HG03575 (cell line): Measurements from ENCODE around the gene NRARP.

Source experiments
- ATAC-seq: cut with Tn5 transposase; IDR thresholded peaks from one replicate; pipeline ENCODE4 v1.9.1; 2021; ENCODE audit not compliant: unreplicated experiment, insufficient number of reproducible peaks, low FRiP score; ENCODE audit errors: extremely low read depth

The NRARP gene

DNA sequence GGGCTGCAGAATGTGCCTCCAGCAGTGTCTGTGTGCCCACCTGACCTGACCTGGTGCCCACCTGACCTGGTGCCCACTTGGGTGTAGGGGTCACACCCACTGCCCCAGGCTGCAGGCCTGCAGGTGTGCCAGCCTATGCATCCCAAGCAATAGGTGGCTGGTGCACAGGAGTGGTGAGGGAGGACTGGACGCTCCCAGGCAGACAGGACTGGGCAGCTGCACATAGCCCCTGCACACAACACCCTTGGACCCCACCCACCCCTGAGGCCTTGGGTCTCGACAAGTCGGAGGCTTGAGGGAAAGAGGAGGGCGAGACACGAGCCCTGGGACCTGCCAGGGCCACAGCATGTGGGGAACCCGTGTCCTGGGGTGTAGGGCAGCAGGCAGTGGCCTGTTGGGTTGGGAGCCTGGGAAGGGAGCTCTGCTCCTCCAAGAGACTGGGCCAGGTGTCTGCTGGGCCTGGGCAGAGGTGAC is 10.8 kb upstream of the NRARP start:
- no peak for ATAC-seq

GRCh38 chr9:137311986-137312851 is 10.1 kb upstream of the NRARP start:
- no peak for ATAC-seq

DNA sequence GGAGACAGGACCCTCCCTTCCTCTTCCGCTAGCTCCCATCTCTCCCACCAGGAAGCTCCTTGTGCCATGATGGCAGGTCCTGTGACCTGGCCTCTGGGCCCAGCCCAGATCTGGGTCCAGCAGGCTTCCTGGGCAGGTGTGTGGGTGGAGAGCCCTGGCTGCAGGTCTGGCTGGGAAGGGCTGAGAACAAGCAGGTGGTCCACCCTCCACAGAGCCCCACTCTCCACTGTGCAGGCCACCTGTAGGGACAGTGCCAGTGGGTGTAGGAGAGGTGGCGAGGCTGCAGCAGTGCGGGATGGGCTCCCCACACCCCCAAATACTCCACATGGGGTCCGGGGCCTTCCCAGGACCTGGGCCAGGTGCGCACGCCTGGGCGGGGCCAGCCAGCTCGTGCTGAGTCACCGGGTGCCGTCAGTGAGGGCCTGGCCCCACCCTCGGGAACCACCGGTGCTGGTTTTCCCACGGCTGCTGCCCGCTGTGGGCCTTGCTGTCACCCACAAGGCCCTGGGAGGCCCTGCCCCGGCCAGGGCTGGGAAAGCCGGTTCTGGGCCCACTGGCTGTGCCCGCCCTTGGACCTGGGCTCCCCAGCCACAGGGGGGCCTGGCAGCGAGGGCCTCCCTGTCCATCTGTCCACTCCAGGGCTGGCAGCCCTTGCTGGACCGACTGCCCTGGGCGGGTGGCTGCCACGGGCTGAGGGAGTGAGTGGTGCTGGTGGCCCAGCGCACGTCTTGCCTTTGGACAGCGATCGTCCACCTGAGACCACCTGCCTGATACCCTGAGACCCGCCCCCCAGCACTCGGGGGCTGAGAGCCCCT is 9.3 kb upstream of the NRARP start:
- ATAC-seq, result no peak

- no peak for ATAC-seq
Observed at GRCh38 chr9:137310189-137311052, 8.3 kb upstream of the NRARP start.

DNA sequence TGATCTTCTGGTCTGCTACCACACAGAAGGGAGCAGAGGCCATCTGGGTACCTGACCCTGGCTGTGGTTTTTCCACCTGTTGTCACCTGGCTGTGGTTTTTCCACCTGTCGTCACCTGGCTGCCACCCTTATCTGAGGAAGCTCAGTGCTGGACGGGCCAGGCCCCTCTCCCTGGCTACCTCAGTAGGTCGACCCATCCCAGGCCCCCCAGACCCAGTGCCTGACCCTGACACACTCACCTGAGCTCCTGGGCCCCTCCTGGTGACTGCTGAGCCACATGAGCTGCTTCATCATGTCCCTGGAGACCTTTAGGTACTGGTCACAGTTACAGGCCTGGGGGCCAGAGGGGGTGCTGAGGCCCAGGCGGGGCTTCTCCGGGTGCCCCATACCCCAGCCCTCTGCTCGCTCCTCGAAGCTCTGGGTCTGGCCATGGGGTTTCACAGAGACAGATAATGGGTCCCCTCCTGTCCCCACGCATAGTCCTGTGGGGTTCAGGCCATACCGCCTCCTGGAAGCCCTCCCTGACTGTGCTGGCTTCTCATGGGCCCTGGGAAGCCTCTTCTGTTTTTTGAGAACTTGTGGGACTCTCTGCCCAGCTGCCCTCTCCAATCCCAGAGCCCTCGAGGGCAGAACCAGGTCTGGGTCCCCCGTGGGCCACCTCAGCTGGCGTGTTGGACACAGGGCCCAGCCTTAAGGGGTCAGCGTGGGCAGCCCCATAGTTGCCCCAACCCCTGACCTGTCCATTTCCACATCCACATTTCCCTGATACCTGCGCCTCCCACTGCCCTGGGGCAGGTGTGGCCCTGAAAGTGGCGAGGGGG is 7.5 kb upstream of the NRARP start:
- no peak for ATAC-seq

- no peak for ATAC-seq
Observed at GRCh38 chr9:137308057-137308619, 6.1 kb upstream of the NRARP start.

GRCh38 chr9:137307255-137308056 is 5.4 kb upstream of the NRARP start:
- ATAC-seq, result no peak

- ATAC-seq, result no peak
Observed at GRCh38 chr9:137306850-137307254, 4.8 kb upstream of the NRARP start.

- no peak for ATAC-seq
Observed at GRCh38 chr9:137306066-137306849, 4.2 kb upstream of the NRARP start.

DNA sequence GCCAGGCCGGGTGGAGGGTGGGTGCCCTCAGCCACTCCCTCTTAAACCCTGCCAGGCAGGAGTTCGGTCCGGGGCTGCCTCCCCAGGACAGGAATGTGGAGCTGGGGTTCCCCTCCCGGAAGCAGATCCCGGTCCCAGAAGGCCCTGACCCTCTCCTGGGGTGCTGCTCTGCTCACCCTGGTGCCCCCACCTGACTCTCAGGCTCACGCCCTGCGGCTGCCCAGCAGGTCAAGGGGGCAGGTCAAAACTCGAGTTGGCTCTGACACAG is 3.7 kb upstream of the NRARP start:
- ATAC-seq, result no peak

DNA sequence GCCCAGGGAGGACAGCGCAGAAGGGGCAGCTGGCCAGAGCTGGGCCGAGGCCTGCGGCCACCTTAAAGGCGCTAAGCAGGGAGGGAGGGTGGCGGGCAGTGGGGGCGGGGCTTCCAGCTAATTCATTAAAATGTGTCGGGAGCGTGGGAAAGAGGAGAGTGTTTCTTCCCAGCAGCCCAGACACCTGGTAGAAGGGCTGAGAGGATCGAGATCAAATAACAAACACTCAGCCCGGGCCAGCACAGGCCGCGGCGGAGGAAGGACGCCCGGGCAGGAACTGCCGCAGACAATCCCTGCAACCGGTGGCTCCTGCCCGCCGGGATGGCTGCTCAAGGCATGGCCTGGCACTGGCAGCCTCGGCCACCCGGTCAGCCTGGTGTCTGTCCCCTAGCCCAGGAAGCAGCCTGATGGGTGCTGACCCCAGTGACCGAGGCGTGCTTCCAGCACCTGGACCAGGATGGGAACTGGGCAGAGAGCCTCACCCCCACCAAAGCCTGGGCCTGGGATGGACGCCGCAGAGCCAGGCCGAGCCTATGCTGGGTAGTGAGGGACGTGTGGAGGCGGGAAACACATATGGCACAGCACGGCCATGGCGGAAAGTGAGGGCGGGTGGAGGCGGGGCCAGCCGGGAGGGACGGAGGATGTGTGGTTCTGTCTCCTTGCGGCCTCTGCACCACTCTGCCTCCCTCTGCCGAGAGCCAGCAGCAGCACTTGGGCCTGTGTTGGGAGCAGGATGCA is 3.2 kb upstream of the NRARP start:
- ATAC-seq, result no peak

DNA sequence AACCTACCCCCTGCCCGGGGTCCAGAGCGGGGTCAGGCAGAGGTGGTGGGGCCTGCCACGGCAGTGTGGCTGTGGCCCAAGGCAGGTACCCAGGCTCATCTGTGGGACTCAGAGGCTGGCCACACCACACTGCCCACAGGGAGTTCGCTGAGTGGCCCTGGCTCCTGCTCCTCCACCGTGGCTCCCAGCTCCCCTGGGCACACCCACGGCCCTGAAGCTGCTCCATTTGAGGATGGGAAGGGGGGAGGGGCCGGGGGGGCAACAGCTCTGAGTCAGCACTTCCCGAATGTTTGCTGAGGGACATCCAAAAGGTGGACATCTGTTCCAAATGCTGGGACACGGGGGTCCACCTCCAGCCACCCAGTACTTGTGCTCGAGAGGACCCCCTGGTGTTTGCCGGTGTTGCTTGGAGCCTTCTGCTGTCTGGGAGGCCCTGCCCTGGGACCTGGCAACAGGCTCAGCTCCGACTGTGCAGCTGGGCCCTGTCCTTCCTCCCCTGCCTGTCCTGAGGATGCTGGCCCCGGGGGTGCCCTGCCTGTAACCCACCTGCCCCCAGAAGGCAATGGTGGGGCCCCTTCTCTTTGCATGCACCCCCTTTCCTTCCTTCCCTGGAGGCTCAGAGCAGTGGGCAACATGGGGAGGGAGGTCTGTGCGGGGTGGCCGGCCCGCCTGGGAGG is 2.5 kb upstream of the NRARP start:
- no peak for ATAC-seq

DNA sequence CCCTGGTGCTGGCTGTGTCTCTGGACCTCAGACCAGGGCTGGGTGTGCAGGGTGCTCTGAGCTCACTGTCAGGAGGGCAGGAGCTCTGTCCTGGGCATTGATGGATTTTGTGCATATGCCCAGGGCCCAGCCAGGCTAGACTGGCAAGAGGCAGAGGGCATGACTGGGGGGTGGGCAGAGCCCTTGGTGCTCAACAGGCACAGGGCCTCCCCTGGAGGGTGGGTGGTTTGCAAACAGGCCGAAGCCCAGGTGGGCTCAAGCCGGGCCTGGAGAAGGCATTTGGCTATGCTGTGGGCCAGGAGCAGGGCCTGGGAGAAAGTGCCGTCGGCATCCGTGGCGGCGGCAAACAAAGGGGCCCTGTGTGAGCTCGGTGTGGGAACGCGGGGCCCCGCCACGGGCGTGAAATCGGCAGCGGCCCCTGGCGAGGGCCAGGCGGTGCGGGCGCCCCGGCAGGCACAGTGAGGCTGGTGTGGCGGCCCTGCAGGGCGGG is 1.9 kb upstream of the NRARP start:
- no peak for ATAC-seq

- ATAC-seq, result no peak
Observed at GRCh38 chr9:137303151-137303892, 1.3 kb upstream of the NRARP start.
